EH (cell line): Measurements from ENCODE around the gene RIPPLY2.

Experiments used
- DNase-seq: peaks from one replicate; pipeline ENCODE4 v3.0.0-alpha.2; 2015; ENCODE audit warnings: low read depth

RIPPLY2 gene

GRCh38 chr6:83905648-83906047 is 52.5 kb downstream of the RIPPLY2 start:
- no peak for DNase-seq
